Trophoblast cell (in vitro differentiated cells and primary cell): ENCODE results near the gene FRMD6.

Source experiments
- DNase-seq, 2 donors: peaks; one replicate each; pipeline ENCODE4 v3.0.0-alpha.2; 2016
- H2AFZ ChIP-seq: 2 replicates; pipeline ENCODE4 v1.6.1; 2013; ENCODE audit warnings: low read length, moderate library complexity, mild to moderate bottlenecking; ENCODE audit not compliant: insufficient read depth, poor library complexity
- H2AK5ac ChIP-seq: 2 replicates; pipeline ENCODE4 v1.6.1; 2013; ENCODE audit warnings: mild to moderate bottlenecking, low read length
- H2BK120ac ChIP-seq: 2 replicates; pipeline ENCODE4 v1.6.1; 2013; ENCODE audit warnings: low read length, mild to moderate bottlenecking, moderate library complexity; ENCODE audit not compliant: insufficient read depth, poor library complexity
- H2BK12ac ChIP-seq: 2 replicates; pipeline ENCODE4 v1.6.1; 2013; ENCODE audit warnings: mild to moderate bottlenecking, low read length, moderate library complexity
- H2BK5ac ChIP-seq: 2 replicates; pipeline ENCODE4 v1.6.1; 2013; ENCODE audit warnings: low read length, low read depth, moderate library complexity, mild to moderate bottlenecking; ENCODE audit not compliant: poor library complexity
- H3K14ac ChIP-seq: 2 replicates; pipeline ENCODE4 v1.6.1; 2013; ENCODE audit warnings: mild to moderate bottlenecking, low read length
- H3K18ac ChIP-seq: 2 replicates; pipeline ENCODE4 v1.6.1; 2013; ENCODE audit warnings: mild to moderate bottlenecking, low read length
- H3K23ac ChIP-seq: 2 replicates; pipeline ENCODE4 v1.6.1; 2013; ENCODE audit warnings: low read length
- H3K27ac ChIP-seq: 2 replicates; pipeline ENCODE4 v1.5.1; 2013; ENCODE audit warnings: low read depth, mild to moderate bottlenecking, inconsistent platforms, low read length, moderate library complexity
- H3K27me3 ChIP-seq: 2 replicates; pipeline ENCODE4 v1.6.1; 2013; ENCODE audit warnings: inconsistent platforms, mild to moderate bottlenecking, low read length, moderate library complexity; ENCODE audit not compliant: insufficient read depth
- H3K36me3 ChIP-seq, 2 experiments: 1 replicate in 1 of 2; 2 replicates in 1 of 2; pipeline ENCODE4 v1.6.1; 2013; ENCODE audit warnings: low read length in 2 of 2, mild to moderate bottlenecking in 2 of 2, moderate library complexity in 1 of 2; ENCODE audit not compliant: insufficient read depth in 2 of 2, control insufficient read depth in 1 of 2
- H3K4ac ChIP-seq: 2 replicates; pipeline ENCODE4 v1.6.1; 2013; ENCODE audit warnings: low read depth, mild to moderate bottlenecking, low read length, moderate library complexity
- H3K4me1 ChIP-seq, 2 experiments: 1 replicate in 1 of 2; 2 replicates in 1 of 2; pipeline ENCODE4 v1.6.1; 2013; ENCODE audit warnings: low read length in 2 of 2, mild to moderate bottlenecking in 2 of 2, moderate library complexity in 1 of 2; ENCODE audit not compliant: insufficient read depth in 2 of 2, control insufficient read depth in 1 of 2
- H3K4me2 ChIP-seq: 2 replicates; pipeline ENCODE4 v1.6.1; 2013; ENCODE audit warnings: inconsistent platforms, mild to moderate bottlenecking, low read length, moderate library complexity
- H3K4me3 ChIP-seq: 2 replicates; pipeline ENCODE4 v1.5.1; 2013; ENCODE audit warnings: mild to moderate bottlenecking, low read depth, low read length, inconsistent platforms
- H3K79me1 ChIP-seq: one replicate; pipeline ENCODE4 v1.6.1; 2013; ENCODE audit warnings: low read length
- H3K79me2 ChIP-seq: 2 replicates; pipeline ENCODE4 v1.6.1; 2013; ENCODE audit warnings: low read length, mild to moderate bottlenecking; ENCODE audit not compliant: control insufficient read depth, insufficient read depth, poor library complexity
- H3K9ac ChIP-seq: 2 replicates; pipeline ENCODE4 v1.6.1; 2013; ENCODE audit warnings: mild to moderate bottlenecking, low read length
- H3K9me3 ChIP-seq: 2 replicates; pipeline ENCODE4 v1.6.1; 2013; ENCODE audit warnings: low read depth, mild to moderate bottlenecking, control low read depth, inconsistent platforms, low read length; ENCODE audit not compliant: insufficient read depth
- H4K12ac ChIP-seq: 2 replicates; pipeline ENCODE4 v1.6.1; 2013; ENCODE audit warnings: low read depth, mild to moderate bottlenecking, low read length, moderate library complexity
- H4K8ac ChIP-seq: 2 replicates; pipeline ENCODE4 v1.6.1; 2013; ENCODE audit warnings: low read depth, mild to moderate bottlenecking, low read length, moderate library complexity
- H4K91ac ChIP-seq: one replicate; pipeline ENCODE4 v1.6.1; 2013; ENCODE audit warnings: low read depth, mild to moderate bottlenecking, low read length, moderate library complexity
- WGBS: extraction: QIAGEN DNeasy Blood & Tissue Kit; methylation state at CpG from one replicate; pipeline ENCODE4 v1.1.7; 2013; ENCODE audit warnings: missing lambda C conversion rate; ENCODE audit not compliant: insufficient read length, insufficient coverage; ENCODE audit errors: extremely low coverage; 5-methylcytosine and 5-hydroxymethylcytosine counted together

The FRMD6 gene

DNA sequence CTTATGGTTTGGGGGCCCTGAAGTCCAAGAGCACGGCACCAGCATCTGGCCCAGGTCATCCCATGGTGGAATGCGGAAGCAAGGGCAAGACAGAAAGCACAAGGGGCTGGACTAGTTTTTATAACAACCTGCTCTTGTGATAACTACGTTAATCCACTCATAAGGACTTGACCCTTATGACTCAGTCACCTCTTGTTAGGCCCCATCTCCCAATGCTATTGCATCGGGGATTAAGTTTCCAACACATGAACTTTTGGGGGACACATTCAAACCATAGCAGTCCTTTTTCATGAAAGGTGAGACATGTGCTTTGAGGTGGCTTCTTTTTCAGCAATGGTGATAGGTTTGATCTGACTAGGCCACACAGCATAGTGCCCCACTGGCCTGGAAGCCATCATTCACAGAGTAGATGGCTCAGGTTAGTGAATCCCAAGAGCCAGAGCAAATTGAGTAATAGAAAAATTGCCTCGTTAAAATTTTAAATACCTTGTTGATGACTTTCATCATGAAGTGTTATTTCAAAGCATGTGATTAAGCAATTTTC, 12.1 kb downstream of the FRMD6 start:
- Histone ChIP-seq H3K18ac (no peak overlapping the region), H3K4ac (peak overlapping the region; percentile 56), H3K9ac (no peak overlapping the region), H3K9me3 (no peaks in the 10 kb centered on the region), H3K4me3 (no peak overlapping the region), H2AFZ (no peak overlapping the region), H3K4me1 (peaks cover 3 to 4% of the 10 kb centered on the region in 2 experiments), H4K8ac (no peak overlapping the region), H2BK5ac (no peak overlapping the region), H3K36me3 (peaks cover 5 to 14% of the 10 kb centered on the region in 2 experiments), H3K4me2 (no peak overlapping the region), H2BK12ac (no peak overlapping the region), H2BK120ac (no peak overlapping the region), H4K12ac (no peak overlapping the region), H3K79me1 (no peaks in the 10 kb centered on the region), H3K27me3 (no peaks in the 10 kb centered on the region), H3K79me2 (peaks cover 5% of the 10 kb centered on the region), H4K91ac (no peak overlapping the region), H3K14ac (no peak overlapping the region), H3K23ac (no peak overlapping the region), H3K27ac (no peak overlapping the region), H2AK5ac (no peak overlapping the region)
- no peak for DNase-seq
- whole genome bisulfite sequencing: no CpG with 5 or more reads among the region's 5 CpGs

DNA sequence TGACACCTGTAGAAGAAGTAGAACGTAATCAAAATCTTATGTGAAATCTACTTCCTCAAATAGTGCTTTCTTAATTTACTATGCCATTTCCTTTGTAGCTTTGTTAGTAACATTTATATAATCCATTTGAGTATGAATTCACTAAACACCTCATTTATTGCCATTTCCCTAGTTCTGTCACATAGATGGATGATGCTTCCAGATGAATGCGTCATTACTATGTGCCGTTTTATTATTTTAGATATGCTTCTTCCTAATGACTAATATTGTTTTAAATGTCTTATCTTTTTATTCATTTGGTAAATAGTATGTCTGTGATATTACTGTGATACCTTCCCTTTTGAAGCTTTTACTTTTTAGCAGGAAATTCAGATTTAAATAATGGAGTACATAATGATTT, 14.4 kb downstream of the FRMD6 start:
- H3K27ac ChIP-seq: no peak overlapping the region
- no CpG with 5 or more reads among the region's 3 CpGs for WGBS
- no peak overlapping the region for H4K8ac ChIP-seq

DNA sequence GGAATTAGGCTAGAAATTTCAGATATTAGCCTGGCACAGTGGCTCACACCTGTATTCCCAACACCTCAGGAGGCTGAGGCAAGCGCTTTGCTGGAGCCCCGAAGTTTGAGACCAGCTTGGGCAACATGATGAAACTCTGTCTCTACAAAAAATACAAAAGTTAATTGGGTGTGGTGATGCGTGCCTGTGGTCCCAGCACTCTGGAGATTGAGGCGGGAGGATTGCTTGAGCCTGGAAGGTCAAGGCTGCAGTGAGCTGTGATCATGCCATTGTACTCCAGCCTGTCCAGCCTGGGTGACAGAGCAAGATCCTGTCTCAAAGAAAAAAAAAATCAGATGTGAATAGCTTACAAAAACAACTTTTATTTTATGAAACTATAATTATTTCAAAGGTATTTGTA, 15.1 kb downstream of the FRMD6 start:
- H2AFZ ChIP-seq: no peak overlapping the region

More for the DNA sequence above, 14.4 kb downstream of the FRMD6 start:
- Histone ChIP-seq H3K9ac (no peak overlapping the region), H3K23ac (no peak overlapping the region), H4K12ac (no peak overlapping the region), H2AK5ac (no peak overlapping the region), H3K27me3 (no peaks in the 10 kb centered on the region), H3K14ac (no peak overlapping the region), H3K79me1 (no peaks in the 10 kb centered on the region), H3K9me3 (no peaks in the 10 kb centered on the region), H3K18ac (no peak overlapping the region), H3K36me3 (peaks cover 7 to 11% of the 10 kb centered on the region in 2 experiments), H2AFZ (no peak overlapping the region), H3K4me2 (no peak overlapping the region), H2BK12ac (no peak overlapping the region), H2BK5ac (no peak overlapping the region), H3K4me3 (no peak overlapping the region), H3K79me2 (peaks cover 2% of the 10 kb centered on the region), H4K91ac (no peak overlapping the region), H3K4me1 (no peaks in the 10 kb centered on the region), H3K4ac (no peak overlapping the region), H2BK120ac (no peak overlapping the region)
- no peak for DNase-seq

DNA sequence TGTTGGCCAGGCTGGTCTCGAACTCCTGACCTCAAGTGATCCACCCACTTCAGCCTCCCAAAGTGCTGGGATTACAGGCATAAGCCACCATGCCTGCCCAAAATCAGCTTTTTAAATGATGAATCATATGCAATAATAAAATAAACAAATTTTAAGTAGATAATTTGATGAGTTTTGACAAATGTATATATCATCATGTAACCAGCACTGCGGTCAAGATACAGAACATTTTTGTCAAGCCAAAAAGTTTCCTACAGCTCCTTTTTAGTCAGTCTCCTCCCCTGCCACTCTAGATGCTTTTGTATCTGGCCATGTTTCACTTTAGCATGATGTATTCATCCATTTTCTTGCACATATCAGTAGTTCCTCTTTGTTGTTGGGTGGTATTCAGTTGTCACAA, 17.2 kb downstream of the FRMD6 start:
- no peak overlapping the region for H4K12ac ChIP-seq

More for the DNA sequence above, 15.1 kb downstream of the FRMD6 start:
- Histone ChIP-seq H3K4me1 (no peaks in the 10 kb centered on the region), H4K8ac (no peak overlapping the region), H3K4me3 (no peak overlapping the region), H3K23ac (no peak overlapping the region), H3K27me3 (no peaks in the 10 kb centered on the region), H3K14ac (no peak overlapping the region), H3K27ac (no peak overlapping the region), H4K91ac (no peak overlapping the region), H3K9me3 (no peaks in the 10 kb centered on the region), H4K12ac (no peak overlapping the region), H3K79me2 (peaks cover 2% of the 10 kb centered on the region), H2BK5ac (no peak overlapping the region), H2BK120ac (no peak overlapping the region), H3K36me3 (peaks cover 7 to 11% of the 10 kb centered on the region in 2 experiments), H2BK12ac (no peak overlapping the region), H3K9ac (no peak overlapping the region), H3K79me1 (no peaks in the 10 kb centered on the region), H2AK5ac (no peak overlapping the region), H3K4ac (peak overlapping the region; percentile 34), H3K18ac (no peak overlapping the region), H3K4me2 (no peak overlapping the region)
- DNase-seq: no peak
- no CpG with 5 or more reads among the region's 4 CpGs for WGBS

More for the DNA sequence above, 17.2 kb downstream of the FRMD6 start:
- no peaks in the 10 kb centered on the region for H3K79me1 ChIP-seq
- no peak overlapping the region for H3K9ac ChIP-seq
- no peak overlapping the region for H3K23ac ChIP-seq
- peaks cover 2% of the 10 kb centered on the region for H3K79me2 ChIP-seq
- peaks cover 5 to 7% of the 10 kb centered on the region in 2 experiments for H3K36me3 ChIP-seq
- no peak overlapping the region for H2AK5ac ChIP-seq
- H3K9me3 ChIP-seq: no peaks in the 10 kb centered on the region
- no peaks in the 10 kb centered on the region for H3K4me1 ChIP-seq
- no peaks in the 10 kb centered on the region for H3K27me3 ChIP-seq
- no peak overlapping the region for H2BK5ac ChIP-seq
- no peak overlapping the region for H2BK120ac ChIP-seq
- no CpG with 5 or more reads among the region's 2 CpGs for WGBS
- no peak for DNase-seq
- no peak overlapping the region for H3K4me3 ChIP-seq
- no peak overlapping the region for H2AFZ ChIP-seq
- H3K4ac ChIP-seq: peak overlapping the region; percentile 55
- no peak overlapping the region for H4K91ac ChIP-seq
- H3K18ac ChIP-seq: no peak overlapping the region
- H4K8ac ChIP-seq: no peak overlapping the region
- no peak overlapping the region for H3K4me2 ChIP-seq
- no peak overlapping the region for H3K14ac ChIP-seq
- no peak overlapping the region for H3K27ac ChIP-seq
- no peak overlapping the region for H2BK12ac ChIP-seq
